Lung (tissue), 12 donors: Measurements from ENCODE around the gene CDK16. TPM values are rescaled to one million over a fixed set of nuclear protein-coding genes. Genes with fewer than 3 reads are reported as not detected.

Experiments
- ATAC-seq: fragments of 200-7000 bp; cut with Tn5 transposase; one replicate; pipeline ENCODE4 v1.9.1; 2020; ENCODE audit warnings: moderate number of reproducible peaks; ENCODE audit not compliant: insufficient read depth, low FRiP score
- DNase-seq, 3 donors: peaks; one replicate each; pipeline ENCODE4 v3.0.0-alpha.2; 2013 to 2017
- H3K27ac ChIP-seq, 2 donors: one replicate each; pipeline ENCODE4 v1.5.1; 2013; ENCODE audit warnings: mild to moderate bottlenecking in 2 of 2, moderate library complexity in 2 of 2, control low read depth in 1 of 2, inconsistent platforms in 1 of 2, low read depth in 1 of 2, low read length in 1 of 2
- H3K27me3 ChIP-seq, 3 donors: one replicate each; pipeline ENCODE4 v1.5.1; 2013; ENCODE audit warnings: low read length in 2 of 3; ENCODE audit not compliant: control insufficient read depth in 3 of 3, insufficient read depth in 3 of 3
- H3K36me3 ChIP-seq, 4 donors: one replicate each; pipeline ENCODE4 v1.5.1; 2013; ENCODE audit warnings: low read length in 4 of 4, mild to moderate bottlenecking in 1 of 4, moderate library complexity in 1 of 4; ENCODE audit not compliant: control insufficient read depth in 4 of 4, insufficient read depth in 4 of 4
- H3K4me1 ChIP-seq, 5 donors: one replicate each; pipeline ENCODE4 v1.5.1; 2013; ENCODE audit warnings: low read length in 5 of 5, mild to moderate bottlenecking in 2 of 5, moderate library complexity in 1 of 5; ENCODE audit not compliant: control insufficient read depth in 5 of 5, insufficient read depth in 5 of 5
- H3K4me3 ChIP-seq: one replicate; pipeline ENCODE4 v1.5.1; 2013; ENCODE audit warnings: mild to moderate bottlenecking, control low read depth, moderate library complexity
- H3K9ac ChIP-seq, 2 donors: one replicate each; pipeline ENCODE4 v1.5.1; 2013; ENCODE audit warnings: low read length in 2 of 2, control low read depth in 1 of 2; ENCODE audit not compliant: insufficient read depth in 1 of 2
- H3K9me3 ChIP-seq, 4 donors: one replicate each; pipeline ENCODE4 v1.5.1; 2013; ENCODE audit warnings: low read length in 3 of 4, mild to moderate bottlenecking in 1 of 4, moderate library complexity in 1 of 4; ENCODE audit not compliant: control insufficient read depth in 4 of 4, insufficient read depth in 3 of 4
- WGBS, 2 donors: extraction: QIAGEN DNeasy Blood & Tissue Kit; methylation state at CpG; one replicate each; pipeline ENCODE4 v1.1.7; 2013; 5-methylcytosine and 5-hydroxymethylcytosine counted together
- polyA plus RNA-seq, 2 donors: library from polyadenylated mRNA; stranded (reverse); fragments of 200-250 nt; gene quantifications; one replicate each; pipeline ENCODE4 v1.2.1, GENCODE V29; 2013
- total RNA-seq, 2 donors: library from RNA; depleted of rRNA in 1 of 2; stranded (reverse); fragments of >200 nt in 1 of 2; gene quantifications; one replicate each; pipeline ENCODE4 v1.2.1, GENCODE V29; 2014 to 2021
- TF ChIP-seq, protein P1 (sequence below): IDR thresholded peaks from 2 replicates; pipeline ENCODE4 v1.5.1; 2012; ENCODE audit warnings: mild to moderate bottlenecking; ENCODE audit errors: control extremely low read depth, extremely low read depth
- donor health status: control.
- donor health status: control.
- donor health status: Bipolar disorder and iron deficiency.
- donor health status: healthy.
- donor health status: DM: yes; HTN: yes; CAD: no.

CDK16 gene
- total and polyA plus RNA-seq, 4 donors = 50.1 to 93.5 (median 60.5) TPM

DNA sequence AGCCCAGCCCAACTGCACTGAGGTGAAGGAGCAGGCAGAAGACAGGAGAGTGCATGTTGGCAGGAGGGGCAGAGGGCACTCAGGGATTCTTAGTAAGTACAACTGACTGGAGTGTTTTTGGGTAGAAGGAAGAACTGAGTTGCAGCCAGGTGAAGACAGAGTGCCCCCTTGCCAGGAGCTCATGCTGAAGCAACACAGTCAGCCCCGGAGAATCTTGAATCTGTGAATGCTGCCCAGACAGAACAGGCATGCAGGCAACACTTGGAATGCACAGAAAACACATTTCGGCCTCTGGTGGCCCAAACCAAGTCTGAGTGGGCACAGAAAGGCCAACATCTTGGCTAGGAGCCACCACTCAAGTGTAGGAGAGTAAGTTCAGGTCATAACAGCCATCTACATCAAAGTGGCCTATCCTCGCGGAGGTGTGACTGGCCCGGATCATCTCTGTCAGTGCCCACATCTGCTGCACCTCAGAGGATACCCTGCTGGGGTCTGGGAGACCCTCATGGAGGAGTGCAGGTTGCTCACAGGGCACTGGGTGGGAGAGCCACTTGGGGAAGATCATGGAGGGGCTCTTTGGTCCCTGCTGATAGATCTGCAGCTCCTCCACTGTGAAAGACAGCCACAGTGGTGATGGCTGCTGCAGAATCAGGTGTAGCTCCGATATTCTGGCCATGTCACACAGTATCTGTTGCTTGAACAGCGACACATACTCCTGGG is 54.7 kb downstream of the CDK16 start:
- Histone ChIP-seq H3K9ac (no peak overlapping the region), H3K4me1 (no peaks in the 10 kb centered on the region), H3K27ac (no peak overlapping the region), H3K4me3 (no peak overlapping the region), H3K9me3 (peaks cover 0 to 1% (median 0%) of the 10 kb centered on the region in 4 donors), H3K36me3 (no peaks in the 10 kb centered on the region), H3K27me3 (peaks cover 0 to 17% (median 0%) of the 10 kb centered on the region in 3 donors)
- 73 to 95% methylated on average over 7 of the region's 7 CpGs for WGBS, 2 donors
- DNase-seq = no peak
- no peak for ATAC-seq
- TF ChIP-seq, protein P1, sequence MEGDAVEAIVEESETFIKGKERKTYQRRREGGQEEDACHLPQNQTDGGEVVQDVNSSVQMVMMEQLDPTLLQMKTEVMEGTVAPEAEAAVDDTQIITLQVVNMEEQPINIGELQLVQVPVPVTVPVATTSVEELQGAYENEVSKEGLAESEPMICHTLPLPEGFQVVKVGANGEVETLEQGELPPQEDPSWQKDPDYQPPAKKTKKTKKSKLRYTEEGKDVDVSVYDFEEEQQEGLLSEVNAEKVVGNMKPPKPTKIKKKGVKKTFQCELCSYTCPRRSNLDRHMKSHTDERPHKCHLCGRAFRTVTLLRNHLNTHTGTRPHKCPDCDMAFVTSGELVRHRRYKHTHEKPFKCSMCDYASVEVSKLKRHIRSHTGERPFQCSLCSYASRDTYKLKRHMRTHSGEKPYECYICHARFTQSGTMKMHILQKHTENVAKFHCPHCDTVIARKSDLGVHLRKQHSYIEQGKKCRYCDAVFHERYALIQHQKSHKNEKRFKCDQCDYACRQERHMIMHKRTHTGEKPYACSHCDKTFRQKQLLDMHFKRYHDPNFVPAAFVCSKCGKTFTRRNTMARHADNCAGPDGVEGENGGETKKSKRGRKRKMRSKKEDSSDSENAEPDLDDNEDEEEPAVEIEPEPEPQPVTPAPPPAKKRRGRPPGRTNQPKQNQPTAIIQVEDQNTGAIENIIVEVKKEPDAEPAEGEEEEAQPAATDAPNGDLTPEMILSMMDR = no peak

DNA sequence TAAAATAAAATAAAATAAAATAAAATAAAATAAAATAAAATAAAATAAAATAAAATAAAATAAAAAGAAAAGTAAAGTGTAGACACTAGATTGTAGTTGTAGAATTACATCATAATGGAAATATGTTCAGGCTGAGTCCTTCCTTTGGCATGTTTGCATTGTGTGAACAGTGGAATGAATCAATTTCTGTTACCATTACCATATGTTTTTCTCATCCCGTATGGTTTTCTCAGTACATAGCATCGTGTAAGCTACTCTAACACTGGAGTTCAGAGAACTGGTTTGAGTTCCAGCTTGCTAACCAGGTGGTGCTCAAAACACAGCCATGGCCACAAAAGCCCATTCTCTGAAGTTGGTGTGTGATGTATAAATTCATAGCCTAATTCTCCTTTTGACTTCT is 60.2 kb downstream of the CDK16 start:
- WGBS, 2 donors = 67 to 76% methylated on average over 2 of the region's 2 CpGs

More for the DNA sequence above, 60.2 kb downstream of the CDK16 start:
- ATAC-seq (no peak), DNase-seq (peak in 1 of 3 donors; percentile 4)
- Histone ChIP-seq H3K36me3 (no peaks in the 10 kb centered on the region), H3K9ac (no peak overlapping the region), H3K27ac (no peak overlapping the region), H3K4me3 (no peak overlapping the region), H3K9me3 (peaks cover 0 to 3% (median 0%) of the 10 kb centered on the region in 4 donors), H3K27me3 (peaks cover 5 to 27% (median 12%) of the 10 kb centered on the region in 3 donors), H3K4me1 (no peaks in the 10 kb centered on the region)
- TF ChIP-seq, protein P1 = no peak

Other genes with a start within 250 kb of the CDK16 start
- 10 to 100 TPM in 1 of 2 donors, 1 to 10 TPM in 1; 7.1 to 14.7 TPM for gene RGN, start 140.2 kb upstream of the CDK16 start, total RNA-seq
- gene RGN, start 140.2 kb upstream of the CDK16 start, polyA plus RNA-seq = 10 to 100 TPM in 1 of 2 donors, 1 to 10 TPM in 1; 4.1 to 15.8 TPM
- gene NDUFB11, start 74.0 kb upstream of the CDK16 start, total RNA-seq = 10 to 100 TPM; 72.7 to 79.3 TPM
- gene NDUFB11, start 74.0 kb upstream of the CDK16 start, polyA plus RNA-seq = 10 to 100 TPM; 69.7 to 96.0 TPM
- 10 to 100 TPM; 30.2 to 38.6 TPM for gene RBM10, start 73.5 kb upstream of the CDK16 start, total RNA-seq
- gene RBM10, start 73.5 kb upstream of the CDK16 start, polyA plus RNA-seq = 10 to 100 TPM; 22.2 to 30.8 TPM
- 100 to 1,000 TPM; 135 to 221 TPM for gene UBA1, start 24.9 kb upstream of the CDK16 start, total RNA-seq
- 100 to 1,000 TPM in 1 of 2 donors, 10 to 100 TPM in 1; 92.5 to 127 TPM for gene UBA1, start 24.9 kb upstream of the CDK16 start, polyA plus RNA-seq
- 10 to 100 TPM; 57.0 to 74.8 TPM for gene USP11, start 14.3 kb downstream of the CDK16 start, total RNA-seq
- 10 to 100 TPM; 22.9 to 23.4 TPM for gene USP11, start 14.3 kb downstream of the CDK16 start, polyA plus RNA-seq
- under 1 TPM; 0.40 to 0.63 TPM for gene ZNF157, start 151.9 kb downstream of the CDK16 start, total RNA-seq
- gene ZNF157, start 151.9 kb downstream of the CDK16 start, polyA plus RNA-seq = under 1 TPM; 0.10 TPM